GM12801 (cell line): Measurements from ENCODE around the gene CCDC185.

Experiments used
- TF ChIP-seq, protein P1 (sequence below): IDR thresholded peaks from one replicate; pipeline ENCODE4 v1.5.1; 2011; ENCODE audit warnings: control low read depth; ENCODE audit not compliant: insufficient read length; ENCODE audit errors: extremely low read depth

The CCDC185 gene

GRCh38 chr1:223363856-223364684 is 29.1 kb upstream of the CCDC185 start, which contains the start of gene SUSD4:
TSS of gene SUSD4 (minus strand) at chr1:223364176. CDS start at chr1:223363425, 751 bp downstream.
- TF ChIP-seq, protein P1, sequence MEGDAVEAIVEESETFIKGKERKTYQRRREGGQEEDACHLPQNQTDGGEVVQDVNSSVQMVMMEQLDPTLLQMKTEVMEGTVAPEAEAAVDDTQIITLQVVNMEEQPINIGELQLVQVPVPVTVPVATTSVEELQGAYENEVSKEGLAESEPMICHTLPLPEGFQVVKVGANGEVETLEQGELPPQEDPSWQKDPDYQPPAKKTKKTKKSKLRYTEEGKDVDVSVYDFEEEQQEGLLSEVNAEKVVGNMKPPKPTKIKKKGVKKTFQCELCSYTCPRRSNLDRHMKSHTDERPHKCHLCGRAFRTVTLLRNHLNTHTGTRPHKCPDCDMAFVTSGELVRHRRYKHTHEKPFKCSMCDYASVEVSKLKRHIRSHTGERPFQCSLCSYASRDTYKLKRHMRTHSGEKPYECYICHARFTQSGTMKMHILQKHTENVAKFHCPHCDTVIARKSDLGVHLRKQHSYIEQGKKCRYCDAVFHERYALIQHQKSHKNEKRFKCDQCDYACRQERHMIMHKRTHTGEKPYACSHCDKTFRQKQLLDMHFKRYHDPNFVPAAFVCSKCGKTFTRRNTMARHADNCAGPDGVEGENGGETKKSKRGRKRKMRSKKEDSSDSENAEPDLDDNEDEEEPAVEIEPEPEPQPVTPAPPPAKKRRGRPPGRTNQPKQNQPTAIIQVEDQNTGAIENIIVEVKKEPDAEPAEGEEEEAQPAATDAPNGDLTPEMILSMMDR: no peak

- TF ChIP-seq, protein P1: no peak
Observed at GRCh38 chr1:223364685-223365382, 28.4 kb upstream of the CCDC185 start.

DNA sequence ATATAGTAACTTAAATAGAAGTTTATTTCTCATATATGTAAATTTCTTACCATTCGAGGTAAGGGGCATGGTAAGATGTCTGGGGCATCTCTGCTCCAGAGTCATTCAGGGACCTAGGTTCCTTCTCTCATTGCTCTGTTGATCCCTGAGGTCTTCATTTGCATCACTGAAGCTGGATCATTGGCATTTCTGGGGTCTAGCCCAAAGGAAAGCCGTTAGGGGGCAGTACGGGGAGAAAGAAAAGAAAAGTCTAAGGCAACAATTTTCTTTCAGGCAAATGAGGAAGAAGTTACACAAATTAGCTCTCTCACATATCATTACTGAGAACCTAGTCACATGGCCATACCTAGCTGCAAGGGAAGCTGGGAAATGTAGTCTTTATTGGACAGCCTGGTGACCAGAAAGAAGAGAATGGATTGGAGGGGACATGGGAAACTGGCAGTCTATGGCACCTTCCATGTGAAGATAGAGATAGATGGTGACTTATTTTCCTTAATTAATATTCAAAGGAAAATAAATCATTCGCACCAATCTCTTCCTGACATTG is 19.1 kb upstream of the CCDC185 start:
- TF ChIP-seq, protein P1: no peak

GRCh38 chr1:223378754-223379153 is 14.5 kb upstream of the CCDC185 start:
- TF ChIP-seq, protein P1: no peak

GRCh38 chr1:223386013-223386412 is 7.2 kb upstream of the CCDC185 start:
- TF ChIP-seq, protein P1: no peak

DNA sequence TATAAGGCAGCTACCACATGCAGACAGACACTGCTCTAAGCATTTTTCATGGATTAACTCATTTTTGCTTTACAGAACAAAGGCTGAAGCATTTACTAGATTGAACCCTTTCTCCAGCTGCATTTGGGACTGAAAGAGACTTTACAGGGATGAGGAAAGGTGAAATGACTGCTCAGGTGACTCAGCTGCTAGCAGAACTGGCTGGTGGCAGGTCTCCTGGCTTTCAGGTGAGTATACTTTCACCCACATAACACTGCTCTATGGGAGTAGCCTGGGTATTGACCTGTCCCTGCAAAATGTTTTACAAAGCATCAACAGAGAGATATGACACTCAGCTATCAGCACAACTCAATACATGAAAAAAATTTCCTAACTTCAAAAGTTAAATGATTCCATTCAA is 2.6 kb upstream of the CCDC185 start:
- TF ChIP-seq, protein P1: no peak

DNA sequence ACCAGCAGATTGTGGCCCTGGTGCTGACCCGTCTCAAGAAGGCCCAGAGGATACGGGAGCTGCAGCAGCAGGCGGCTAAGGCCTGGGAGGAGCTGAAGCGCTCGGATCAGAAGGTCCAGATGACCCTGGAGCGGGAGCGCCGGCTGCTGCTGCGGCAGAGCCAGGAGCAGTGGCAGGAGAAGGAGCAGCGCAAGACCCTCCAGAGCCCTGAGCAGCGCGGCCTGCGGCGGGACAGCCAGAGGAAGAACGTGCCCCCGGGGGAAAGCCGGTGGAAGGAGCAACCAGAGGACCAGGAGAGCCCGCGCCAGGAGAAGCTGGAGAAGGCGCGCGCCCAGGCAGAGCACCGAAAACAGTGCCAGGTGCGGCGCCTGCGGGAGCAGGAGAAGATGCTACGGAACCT is 1.0 kb downstream of the CCDC185 start:
- TF ChIP-seq, protein P1: no peak
